H1 (cell line): ENCODE data around the gene SLC4A11. TPM values are rescaled to one million over a fixed set of nuclear protein-coding genes. Genes with fewer than 3 reads are reported as not detected.

ENCODE experiments used
- CTCF ChIA-PET: fragments of 300-600 bp; sonication (Branson Sonifier 250); formaldehyde crosslinking; loops from one replicate; lab custom pipeline; 2021; ENCODE audit not compliant: partially characterized antibody; lab: Charles Lee
- POLR2A ChIA-PET: fragments of 300-600 bp; sonication (Branson Sonifier 250); formaldehyde crosslinking; loops from one replicate; lab custom pipeline; 2021; ENCODE audit warnings: inconsistent platforms; ENCODE audit not compliant: partially characterized antibody; lab: Charles Lee
- DNase-seq, 2 experiments: peaks; one replicate each; pipeline versions ENCODE4 v3.0.0 to v3.0.0-alpha.2; 2010 to 2022; ENCODE audit warnings: low spot score in 2 of 2, low read depth in 1 of 2, mixed read lengths in 1 of 2
- FAIRE-seq: peaks from 2 replicates; lab custom pipeline; 2011; peaks lifted over from hg19 to GRCh38; lab: Jason Lieb, UNC
- H2AFZ ChIP-seq: 2 replicates; pipeline ENCODE4 v1.8.1; 2012; ENCODE audit warnings: low read length, inconsistent platforms
- H2AK5ac ChIP-seq: 2 replicates; pipeline ENCODE4 v1.6.1; 2013; ENCODE audit warnings: low read depth, low read length
- H2BK120ac ChIP-seq: replicated peaks from 2 replicates; pipeline ENCODE3; 2013; ENCODE audit warnings: low read depth, low read length, inconsistent platforms
- H2BK12ac ChIP-seq: 2 replicates; pipeline ENCODE4 v1.6.1; 2013; ENCODE audit warnings: low read depth, low read length
- H2BK15ac ChIP-seq: 2 replicates; pipeline ENCODE4 v1.6.1; 2013; ENCODE audit warnings: low read length
- H2BK20ac ChIP-seq: 2 replicates; pipeline ENCODE4 v1.6.1; 2013; ENCODE audit warnings: low read length
- H2BK5ac ChIP-seq: 2 replicates; pipeline ENCODE4 v1.6.1; 2013; ENCODE audit warnings: low read depth, low read length
- H3K14ac ChIP-seq: 2 replicates; pipeline ENCODE4 v1.6.1; 2013; ENCODE audit warnings: inconsistent platforms; ENCODE audit not compliant: insufficient read length
- H3K18ac ChIP-seq: 2 replicates; pipeline ENCODE4 v1.6.1; 2013; ENCODE audit warnings: low read length; ENCODE audit errors: extremely low read depth
- H3K23ac ChIP-seq: 2 replicates; pipeline ENCODE4 v1.6.1; 2013; ENCODE audit warnings: inconsistent platforms; ENCODE audit not compliant: insufficient read length
- H3K23me2 ChIP-seq: 2 replicates; pipeline ENCODE4 v1.6.1; 2013; ENCODE audit warnings: low read depth, low read length
- H3K27ac ChIP-seq: 2 replicates; pipeline ENCODE4 v1.6.1; 2011; ENCODE audit warnings: low read depth, low read length, inconsistent platforms
- H3K27me3 ChIP-seq, 4 experiments: replicated peaks in 1 of 4; 1 replicate in 1 of 4; 2 replicates in 3 of 4; pipeline versions ENCODE4 v1.6.1 to v1.8.1; 2011 to 2013; ENCODE audit warnings: low read length in 3 of 4, mild to moderate bottlenecking in 3 of 4, inconsistent platforms in 2 of 4, mixed read lengths in 2 of 4, moderate library complexity in 1 of 4; ENCODE audit not compliant: control insufficient read depth in 3 of 4, insufficient read depth in 3 of 4; ENCODE audit errors: extremely low read depth in 1 of 4
- H3K36me3 ChIP-seq, 4 experiments: 2 replicates each; pipeline versions ENCODE4 v1.6.1 to v1.8.1; 2011 to 2013; ENCODE audit warnings: mild to moderate bottlenecking in 4 of 4, low read length in 3 of 4, moderate library complexity in 2 of 4, control low read depth in 1 of 4, inconsistent platforms in 1 of 4; ENCODE audit not compliant: insufficient read depth in 4 of 4, control insufficient read depth in 2 of 4
- H3K4ac ChIP-seq: replicated peaks from 2 replicates; pipeline ENCODE3; 2013; ENCODE audit warnings: low read length, low read depth, mixed read lengths, inconsistent platforms; ENCODE audit not compliant: insufficient read length
- H3K4me1 ChIP-seq, 4 experiments: replicated peaks in 1 of 4; 1 replicate in 1 of 4; 2 replicates in 3 of 4; pipeline versions ENCODE4 v1.6.1 to v1.8.1; 2011 to 2013; ENCODE audit warnings: low read length in 3 of 4, inconsistent platforms in 2 of 4, mixed read lengths in 1 of 4; ENCODE audit not compliant: insufficient read depth in 4 of 4, control insufficient read depth in 3 of 4
- H3K4me2 ChIP-seq, 2 experiments: 2 replicates each; pipeline versions ENCODE4 v1.6.1 to v1.8.1; 2011 to 2013; ENCODE audit warnings: low read depth in 2 of 2, low read length in 2 of 2, control low read depth in 1 of 2, inconsistent platforms in 1 of 2, mild to moderate bottlenecking in 1 of 2; ENCODE audit not compliant: insufficient read depth in 1 of 2
- H3K4me3 ChIP-seq, 4 experiments: fragments of 200-600, 300-600 bp in 1 of 4; sonication (generic), shearing (Covaris generic), sonication (Bioruptor Twin) in 1 of 4; 2 replicates each; pipeline versions ENCODE4 v1.5.1 to v1.8.1; 2011 to 2016; ENCODE audit warnings: low read length in 4 of 4, low read depth in 3 of 4, control low read depth in 2 of 4, inconsistent platforms in 2 of 4, mild to moderate bottlenecking in 2 of 4, mixed read lengths in 1 of 4, moderate library complexity in 1 of 4; ENCODE audit not compliant: insufficient read depth in 2 of 4; ENCODE audit errors: extremely low read depth in 1 of 4
- H3K56ac ChIP-seq: replicated peaks from 2 replicates; pipeline ENCODE3; 2013; ENCODE audit warnings: low read depth, mild to moderate bottlenecking, mixed read lengths, low read length, inconsistent platforms; ENCODE audit not compliant: insufficient read length
- H3K79me1 ChIP-seq: 2 replicates; pipeline ENCODE4 v1.6.1; 2013; ENCODE audit warnings: low read depth, low read length, control low read depth
- H3K79me2 ChIP-seq, 2 experiments: 2 replicates each; pipeline versions ENCODE4 v1.6.1 to v1.8.1; 2012 to 2013; ENCODE audit warnings: low read length in 2 of 2, mild to moderate bottlenecking in 2 of 2, inconsistent platforms in 1 of 2; ENCODE audit not compliant: insufficient read depth in 2 of 2, control insufficient read depth in 1 of 2
- H3K9ac ChIP-seq, 4 experiments: replicated peaks in 1 of 4; 1 replicate in 1 of 4; 2 replicates in 3 of 4; pipeline versions ENCODE4 v1.6.1 to v1.8.1; 2011 to 2013; ENCODE audit warnings: low read depth in 3 of 4, low read length in 3 of 4, control low read depth in 2 of 4, mild to moderate bottlenecking in 2 of 4, moderate library complexity in 2 of 4, inconsistent platforms in 1 of 4; ENCODE audit errors: extremely low read depth in 1 of 4
- H3K9me3 ChIP-seq, 2 experiments: 2 replicates each; pipeline versions ENCODE4 v1.6.1 to v1.8.1; 2012 to 2013; ENCODE audit warnings: mild to moderate bottlenecking in 2 of 2, moderate library complexity in 2 of 2, control low read depth in 1 of 2, inconsistent platforms in 1 of 2, low read depth in 1 of 2, low read length in 1 of 2, mixed read lengths in 1 of 2; ENCODE audit not compliant: insufficient read depth in 2 of 2
- H4K20me1 ChIP-seq, 2 experiments: replicated peaks in 1 of 2; 2 replicates each; pipeline versions ENCODE3 to v1.8.1; 2011 to 2013; ENCODE audit warnings: inconsistent platforms in 2 of 2, low read length in 2 of 2, mild to moderate bottlenecking in 1 of 2; ENCODE audit not compliant: insufficient read depth in 2 of 2, control insufficient read depth in 1 of 2
- H4K5ac ChIP-seq: 2 replicates; pipeline ENCODE4 v1.6.1; 2013; ENCODE audit warnings: low read length, low read depth, mixed read lengths, inconsistent platforms; ENCODE audit not compliant: insufficient read length
- H4K8ac ChIP-seq: 2 replicates; pipeline ENCODE4 v1.8.0; 2013; ENCODE audit warnings: mild to moderate bottlenecking, moderate library complexity, low read length, inconsistent platforms; ENCODE audit not compliant: insufficient read depth; ENCODE audit errors: extremely low read depth
- H4K91ac ChIP-seq: replicated peaks from 2 replicates; pipeline ENCODE3; 2013; ENCODE audit warnings: low read length, mixed read lengths, inconsistent platforms; ENCODE audit not compliant: insufficient read length
- EP300 ChIP-seq, 2 experiments: IDR thresholded peaks; 1 replicate in 1 of 2; 2 replicates in 1 of 2; pipeline ENCODE4 v1.6.1; 2011 to 2012; ENCODE audit warnings: low read depth in 2 of 2, low read length in 2 of 2, mild to moderate bottlenecking in 2 of 2, borderline replicate concordance in 1 of 2, inconsistent platforms in 1 of 2, moderate library complexity in 1 of 2
- TAF7 ChIP-seq: optimal IDR thresholded peaks from 2 replicates; pipeline ENCODE3; 2011; ENCODE audit warnings: low read depth, mild to moderate bottlenecking, inconsistent platforms, low read length, moderate library complexity, borderline replicate concordance
- YY1 ChIP-seq: IDR thresholded peaks from 2 replicates; pipeline ENCODE4 v1.6.1; 2011; ENCODE audit warnings: low read depth, mild to moderate bottlenecking, low read length
- WGBS, 2 experiments: shearing (Covaris generic) in 1 of 2; methylation state at CpG; one replicate each; pipeline versions ENCODE4 v1.1.6 to v1.1.7; 2013 to 2015; ENCODE audit warnings: low lambda C conversion rate in 2 of 2, mixed read lengths in 2 of 2, inconsistent platforms in 1 of 2, low coverage in 1 of 2, missing lambda C conversion rate in 1 of 2; ENCODE audit not compliant: insufficient replicate concordance in 2 of 2, insufficient coverage in 1 of 2, insufficient read length in 1 of 2; ENCODE audit errors: extremely low coverage in 1 of 2, missing lambda C conversion rate in 1 of 2; 5-methylcytosine and 5-hydroxymethylcytosine counted together
- polyA plus RNA-seq, 7 experiments: library from polyadenylated mRNA; depleted of rRNA in 3 of 7; stranded (reverse) in 5 of 7; unstranded in 2 of 7; fragments of >200 nt in 5 of 7; fragments of 200-250 nt in 2 of 7; gene quantifications; 1 replicate in 5 of 7; 2 replicates in 1 of 7; 4 replicates in 1 of 7; pipeline versions ENCODE4 v1.2.1 to v1.2.3, GENCODE V29; 2011 to 2013; ENCODE audit warnings: missing spikeins in 2 of 7, mixed read lengths in 2 of 7
- total RNA-seq: library from RNA; stranded (reverse); fragmentation: NEBNext Ultra II Directional; extraction: Animal tissue kit (Norgen Biotek cat#: 25700); gene quantifications from 2 replicates; pipeline ENCODE4 v1.2.1, GENCODE V29; 2021
- TF ChIP-seq, protein P1 (sequence below): IDR thresholded peaks from 2 replicates; pipeline ENCODE4 v1.6.1; 2012; ENCODE audit warnings: inconsistent platforms

SLC4A11 gene
- total and polyA plus RNA-seq, 2 of the 8 experiments (the other 6 are each of a cell fraction or from before 2014, with no cell fraction given), result 11.9 to 32.3 TPM

DNA sequence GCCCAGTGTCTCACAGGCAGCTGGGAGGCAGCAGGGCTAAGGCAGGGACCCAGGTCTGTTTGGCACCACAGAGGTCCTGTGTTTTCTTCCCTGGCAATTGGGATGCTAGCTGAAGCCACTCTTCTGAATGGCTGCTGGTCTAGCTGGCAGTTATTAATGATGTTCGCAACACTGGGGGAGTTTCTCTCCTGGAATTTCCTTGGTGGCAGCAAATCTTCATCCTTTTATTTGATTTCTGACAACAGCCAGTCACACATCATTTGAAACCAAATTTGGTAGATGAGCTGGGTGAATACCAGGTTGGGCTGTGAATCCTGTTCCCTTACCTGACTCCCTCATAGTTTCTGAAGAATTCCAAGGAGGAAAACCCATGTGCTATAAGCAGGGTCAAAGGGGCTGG is 40.8 kb upstream of the SLC4A11 start:
- CTCF ChIA-PET, result interaction anchor here (0.6 to 9.5 kb wide), 5 partner anchors 31 to 122 kb away, joined by 3 to 111 read pairs (median 4); no protein-coding TSS in a partner anchor

More for the DNA sequence above, 40.8 kb upstream of the SLC4A11 start:
- Histone ChIP-seq H4K20me1 (no peaks in the 10 kb centered on the region), H4K8ac (no peak overlapping the region), H2BK15ac (no peak overlapping the region), H3K27me3 (no peaks in the 10 kb centered on the region), H3K4me1 (peaks cover 0 to 8% (median 5%) of the 10 kb centered on the region in 4 experiments; a peak in 1 of 7 replicates), H2BK12ac (no peak overlapping the region), H2BK20ac (no peak overlapping the region), H3K79me1 (no peaks in the 10 kb centered on the region), H3K14ac (no peak overlapping the region), H3K18ac (no peak overlapping the region), H4K5ac (no peak overlapping the region), H3K56ac (no peak overlapping the region), H3K9me3 (no peaks in the 10 kb centered on the region), H3K23ac (no peak overlapping the region), H3K4me3 (no peak overlapping the region), H3K36me3 (no peaks in the 10 kb centered on the region; a peak in 1 of 8 replicates), H3K9ac (no peak overlapping the region), H2AK5ac (no peak overlapping the region), H3K79me2 (no peaks in the 10 kb centered on the region), H3K23me2 (no peaks in the 10 kb centered on the region), H2AFZ (no peak overlapping the region), H3K4me2 (no peak overlapping the region), H3K27ac (no peak overlapping the region), H2BK120ac (no peak overlapping the region), H3K4ac (no peak overlapping the region), H4K91ac (no peak overlapping the region), H2BK5ac (no peak overlapping the region)
- TF ChIP-seq TAF7 (no peak), EP300 (IDR thresholded peaks at IDR 0.05; ENCODE audit: borderline replicate concordance in 1 of 2, low read depth in 2 of 2, low read length in 2 of 2) (no peak), YY1 (no peak)
- TF ChIP-seq, protein P1, sequence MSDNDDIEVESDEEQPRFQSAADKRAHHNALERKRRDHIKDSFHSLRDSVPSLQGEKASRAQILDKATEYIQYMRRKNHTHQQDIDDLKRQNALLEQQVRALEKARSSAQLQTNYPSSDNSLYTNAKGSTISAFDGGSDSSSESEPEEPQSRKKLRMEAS, result no peak
- POLR2A ChIA-PET, result interaction anchor here (0.6 to 1.7 kb wide), 2 partner anchors 69 to 585 kb away, joined by 3 read pairs; no protein-coding TSS in a partner anchor
- 88% methylated on average over 1 of the region's 1 CpG; no CpG with 5 or more reads in 1 of the 2 experiments for WGBS, 2 experiments
- FAIRE-seq (no peak), DNase-seq (no peak)
